ENCODE results near the gene ADSS2.

GRCh38 chr1:244395965-244396364 is 55.7 kb downstream of the ADSS2 start:
- no peak for TF ChIP-seq CTCF (IDR thresholded peaks at IDR 0.05 in 4 of 5, conservative IDR thresholded peaks at IDR 0.05 in 1 of 5)
- TF ChIP-seq POLR2A (IDR thresholded peaks at IDR 0.05): no peak
